D721Med (cell line): ENCODE data around the gene C4orf50.

ENCODE experiments used
- DNase-seq: peaks from one replicate; pipeline ENCODE4 v3.0.0; 2011; ENCODE audit warnings: low spot score; ENCODE audit not compliant: insufficient read length
- FAIRE-seq: peaks from 2 replicates; lab custom pipeline; 2011; peaks lifted over from hg19 to GRCh38; lab: Jason Lieb, UNC
- TF ChIP-seq, protein P1 (sequence below): IDR thresholded peaks from 2 replicates; pipeline ENCODE4 v1.5.1; 2012; ENCODE audit warnings: mild to moderate bottlenecking, control low read depth; ENCODE audit not compliant: insufficient read depth; ENCODE audit errors: missing control alignments

The C4orf50 gene

DNA sequence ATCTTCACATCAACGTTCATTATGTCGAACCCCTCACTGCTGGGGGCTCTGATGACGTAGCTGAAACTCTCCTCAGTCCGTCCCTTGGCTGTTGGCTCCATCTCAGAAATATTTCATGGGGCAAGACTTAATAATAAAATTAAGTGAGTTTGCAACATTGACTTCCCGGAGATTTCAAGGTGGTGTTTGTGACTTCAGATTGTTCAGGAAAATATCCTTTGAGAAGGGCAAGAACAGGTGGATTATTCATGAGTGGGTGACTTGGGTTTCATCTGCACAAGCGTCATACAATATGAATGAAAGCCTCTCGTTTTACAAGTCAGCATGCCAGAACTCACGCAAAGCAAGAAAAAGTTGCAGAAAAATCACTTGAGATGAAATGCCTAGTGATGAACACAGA lies at the start of gene C4orf50:
Gene C4orf50, minus strand, starts transcription at position 101 of the 400 bp plus-strand sequence.
- DNase-seq: no peak
- TF ChIP-seq, protein P1, sequence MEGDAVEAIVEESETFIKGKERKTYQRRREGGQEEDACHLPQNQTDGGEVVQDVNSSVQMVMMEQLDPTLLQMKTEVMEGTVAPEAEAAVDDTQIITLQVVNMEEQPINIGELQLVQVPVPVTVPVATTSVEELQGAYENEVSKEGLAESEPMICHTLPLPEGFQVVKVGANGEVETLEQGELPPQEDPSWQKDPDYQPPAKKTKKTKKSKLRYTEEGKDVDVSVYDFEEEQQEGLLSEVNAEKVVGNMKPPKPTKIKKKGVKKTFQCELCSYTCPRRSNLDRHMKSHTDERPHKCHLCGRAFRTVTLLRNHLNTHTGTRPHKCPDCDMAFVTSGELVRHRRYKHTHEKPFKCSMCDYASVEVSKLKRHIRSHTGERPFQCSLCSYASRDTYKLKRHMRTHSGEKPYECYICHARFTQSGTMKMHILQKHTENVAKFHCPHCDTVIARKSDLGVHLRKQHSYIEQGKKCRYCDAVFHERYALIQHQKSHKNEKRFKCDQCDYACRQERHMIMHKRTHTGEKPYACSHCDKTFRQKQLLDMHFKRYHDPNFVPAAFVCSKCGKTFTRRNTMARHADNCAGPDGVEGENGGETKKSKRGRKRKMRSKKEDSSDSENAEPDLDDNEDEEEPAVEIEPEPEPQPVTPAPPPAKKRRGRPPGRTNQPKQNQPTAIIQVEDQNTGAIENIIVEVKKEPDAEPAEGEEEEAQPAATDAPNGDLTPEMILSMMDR: no peak
- FAIRE-seq: no peak

DNA sequence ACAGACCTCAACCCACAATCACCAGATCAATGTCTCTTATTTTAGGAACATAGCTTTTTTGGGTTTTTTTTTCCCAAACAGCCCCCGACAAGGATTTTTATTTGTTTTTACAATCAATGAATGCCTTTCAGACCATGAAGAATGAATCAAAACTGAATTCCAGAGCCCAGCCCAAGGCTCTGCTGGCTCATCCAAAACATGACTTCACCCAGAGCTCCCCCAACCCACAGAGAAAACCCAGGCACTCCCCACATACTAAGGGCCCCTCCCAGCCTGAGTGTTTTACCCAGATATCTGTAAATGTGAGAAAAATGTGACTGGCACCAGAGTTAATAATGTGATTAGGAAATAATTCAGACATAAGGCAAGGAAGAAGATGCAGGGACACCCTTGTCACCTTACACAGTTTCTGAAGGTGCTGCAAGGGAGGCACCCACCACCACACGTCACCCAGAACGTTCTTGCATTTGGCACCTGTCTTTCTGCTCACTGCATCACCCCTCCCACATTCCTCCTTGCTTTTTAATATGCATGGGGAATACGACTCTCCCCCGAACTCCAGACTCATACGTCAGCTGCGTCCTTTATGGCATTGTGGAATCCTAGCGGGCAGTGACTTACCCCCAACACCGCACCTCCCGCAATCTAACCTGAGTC lies 47.8 kb upstream of the C4orf50 start:
- FAIRE-seq (no peak), DNase-seq (no peak)
- TF ChIP-seq, protein P1: no peak

DNA sequence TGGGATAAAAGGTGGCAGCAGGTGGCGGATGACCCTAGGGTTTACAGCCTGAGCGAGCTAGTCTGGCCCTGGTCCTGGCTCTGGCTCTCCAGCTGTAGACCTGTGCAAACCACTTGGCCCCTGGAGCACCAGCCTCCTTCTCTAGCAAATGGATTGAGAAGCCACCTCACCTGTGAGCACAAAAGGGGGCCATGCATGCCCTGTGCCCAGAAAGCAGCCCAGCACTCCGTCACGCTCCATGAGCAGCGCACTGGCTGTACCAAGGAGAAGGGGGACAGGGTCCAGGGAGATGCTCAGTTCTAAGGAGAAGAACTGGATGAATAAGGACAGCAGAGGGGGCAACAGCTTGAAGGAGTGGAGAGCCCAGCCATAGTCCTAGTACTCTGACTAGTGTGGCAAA lies 46.9 kb upstream of the C4orf50 start:
- TF ChIP-seq, protein P1: no peak
- FAIRE-seq (no peak), DNase-seq (no peak)

DNA sequence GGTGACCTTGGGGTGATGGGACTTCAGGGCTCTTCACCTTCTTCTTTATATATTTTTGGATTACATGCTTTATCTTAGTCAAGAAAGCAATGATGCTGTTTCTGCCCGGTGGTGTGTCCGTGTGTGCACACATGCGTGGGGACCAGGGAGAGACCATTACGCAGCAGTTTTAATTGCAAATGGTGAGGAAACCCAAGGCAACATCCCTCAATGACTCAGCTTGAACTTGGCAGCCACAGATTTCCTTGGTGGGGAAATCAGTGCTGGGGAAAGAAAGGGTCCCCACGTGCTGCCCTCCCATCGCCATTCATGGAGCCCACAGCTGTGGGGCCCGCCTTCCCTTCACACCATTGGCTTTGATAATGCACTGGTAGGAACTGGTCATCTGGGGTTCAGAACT lies 46.2 kb upstream of the C4orf50 start:
- TF ChIP-seq, protein P1: no peak
- no peak for DNase-seq
- no peak for FAIRE-seq

DNA sequence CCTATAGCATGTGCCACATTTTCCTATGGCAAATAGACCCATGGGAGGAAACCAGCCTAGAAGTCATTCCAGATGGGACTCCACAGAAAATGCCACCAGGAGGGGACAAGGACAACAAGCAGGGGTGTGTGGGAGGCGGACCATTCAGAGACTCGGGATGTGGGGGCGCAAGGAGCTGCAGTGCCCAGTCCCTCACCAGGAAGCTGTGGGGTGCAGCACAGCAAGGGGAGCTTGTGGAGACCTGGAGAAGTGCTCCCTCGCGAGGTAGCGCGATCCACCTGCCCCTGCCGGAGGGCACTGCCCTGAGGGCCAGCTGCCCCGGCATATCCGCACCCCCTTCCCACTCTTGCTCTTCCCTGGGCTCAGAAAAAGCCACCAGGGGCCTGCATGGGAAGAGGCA lies 45.5 kb upstream of the C4orf50 start:
- TF ChIP-seq, protein P1: no peak
- no peak for DNase-seq
- no peak for FAIRE-seq

DNA sequence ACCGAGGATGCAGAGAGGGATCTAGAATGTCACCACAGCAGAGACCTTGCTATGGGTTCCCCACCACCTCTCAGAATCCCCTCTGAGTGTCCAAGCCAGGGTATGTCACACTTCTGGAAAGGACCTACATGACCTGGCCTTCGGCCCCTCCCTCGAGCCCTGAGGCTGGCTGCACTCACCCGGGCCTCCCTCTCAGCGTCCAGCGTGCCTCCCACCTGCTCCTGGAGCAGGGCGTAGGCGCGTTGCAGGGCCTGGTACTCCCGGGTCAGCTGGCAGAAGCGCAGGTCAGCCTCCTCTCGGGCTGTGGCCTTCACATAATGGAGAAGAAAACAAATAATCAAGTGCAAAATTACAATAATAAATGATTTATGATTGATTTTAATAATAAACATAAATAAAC lies 43.9 kb upstream of the C4orf50 start:
- no peak for FAIRE-seq

DNA sequence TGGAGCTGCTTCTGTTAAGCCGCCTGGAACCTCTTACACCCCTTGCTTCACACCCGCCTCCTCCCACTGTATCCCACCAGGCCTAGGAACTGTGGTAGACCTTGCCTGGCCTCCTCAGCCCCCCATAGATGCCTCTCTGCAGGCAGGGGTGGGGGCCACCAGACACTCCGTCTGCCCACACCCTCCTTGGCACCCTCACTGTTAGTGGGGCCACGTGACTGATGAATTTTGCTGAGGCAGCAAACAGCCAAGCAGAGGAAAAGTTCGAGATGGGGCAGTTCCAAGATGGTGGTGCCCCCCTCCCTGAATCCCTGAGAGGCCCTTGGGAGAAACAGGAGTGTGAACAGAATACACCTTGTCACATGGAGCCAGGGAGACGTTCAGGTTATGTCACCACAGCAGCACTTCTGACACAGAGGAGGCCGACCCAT lies 41.2 kb upstream of the C4orf50 start:
- no peak for DNase-seq
- TF ChIP-seq, protein P1: no peak
- no peak for FAIRE-seq

More for the DNA sequence above, 43.9 kb upstream of the C4orf50 start:
- TF ChIP-seq, protein P1: no peak
- no peak for DNase-seq
